Panc1 (cell line): ENCODE measurements around the gene CACNA1D. TPM values are rescaled to one million over a fixed set of nuclear protein-coding genes. Genes with fewer than 3 reads are reported as not detected.

Experiments
- ATAC-seq: fragments of 200-7000 bp; cut with Tn5 transposase; 2 replicates; pipeline ENCODE4 v1.9.1; 2020; ENCODE audit warnings: mild to moderate bottlenecking, moderate library complexity
- BruUV-seq: library from RNA; stranded (reverse); fragments of 400-500 nt; replicated peaks from 2 replicates; lab custom pipeline; 2021; lab: Mats Ljungman, UMichigan
- CTCF ChIA-PET: fragments of 300-600 bp; sonication (Branson Sonifier 250); formaldehyde crosslinking; loops from one replicate; lab custom pipeline; 2022; ENCODE audit warnings: antibody characterized with exemption; lab: Charles Lee
- POLR2A ChIA-PET: fragments of 300-600 bp; sonication (Branson Sonifier 250); formaldehyde crosslinking; loops from one replicate; lab custom pipeline; 2022; ENCODE audit warnings: antibody characterized with exemption; lab: Charles Lee
- DNase-seq: peaks from one replicate; pipeline ENCODE4 v3.0.0-alpha.2; 2010; ENCODE audit warnings: low read depth, low spot score
- H3K27ac ChIP-seq: 2 replicates; pipeline ENCODE4 v1.5.1; 2011; ENCODE audit warnings: mild to moderate bottlenecking, low read length, inconsistent platforms
- H3K27me3 ChIP-seq: fragments of 200-500 bp; sonication (Bioruptor generic); 2 replicates; pipeline ENCODE4 v1.6.0; 2014; ENCODE audit warnings: low read length, inconsistent platforms; ENCODE audit not compliant: control insufficient read depth, insufficient read depth
- H3K36me3 ChIP-seq: fragments of 200-500 bp; sonication (Bioruptor generic); 2 replicates; pipeline ENCODE4 v1.5.1; 2014; ENCODE audit warnings: inconsistent platforms, mild to moderate bottlenecking, low read length, moderate library complexity; ENCODE audit not compliant: control insufficient read depth, insufficient read depth
- H3K4me1 ChIP-seq: 2 replicates; pipeline ENCODE4 v1.5.1; 2011; ENCODE audit warnings: inconsistent platforms, mild to moderate bottlenecking, low read length, moderate library complexity; ENCODE audit not compliant: control insufficient read depth, insufficient read depth
- H3K4me3 ChIP-seq, 2 experiments: 2 replicates each; pipeline ENCODE4 v1.5.1; 2011 to 2012; ENCODE audit warnings: low read depth in 2 of 2, low read length in 2 of 2, mild to moderate bottlenecking in 2 of 2, inconsistent platforms in 1 of 2, moderate library complexity in 1 of 2
- H3K9me3 ChIP-seq: fragments of 200-500 bp; sonication (Bioruptor generic); 2 replicates; pipeline ENCODE4 v1.5.1; 2014; ENCODE audit warnings: low read depth, mild to moderate bottlenecking, inconsistent platforms, low read length, moderate library complexity; ENCODE audit not compliant: control insufficient read depth, insufficient read depth
- POLR2AphosphoS5 ChIP-seq: IDR thresholded peaks from 2 replicates; pipeline ENCODE4 v1.6.1; 2012; ENCODE audit warnings: mild to moderate bottlenecking, low read depth, low read length, moderate library complexity
- REST ChIP-seq, 2 experiments: IDR thresholded peaks; 2 replicates each; pipeline ENCODE4 v1.6.1; 2011 to 2012; ENCODE audit warnings: low read depth in 2 of 2, control low read depth in 1 of 2, low read length in 1 of 2, mild to moderate bottlenecking in 1 of 2, moderate library complexity in 1 of 2; ENCODE audit not compliant: insufficient read depth in 1 of 2
- SIN3A ChIP-seq: IDR thresholded peaks from 2 replicates; pipeline ENCODE4 v1.6.1; 2012; ENCODE audit warnings: low read depth, mild to moderate bottlenecking, low read length, moderate library complexity, borderline replicate concordance; ENCODE audit not compliant: insufficient read depth
- TCF7L2 ChIP-seq: IDR thresholded peaks from 2 replicates; pipeline ENCODE4 v1.6.1; 2011; ENCODE audit warnings: mild to moderate bottlenecking, low read depth, low read length, inconsistent platforms
- in situ Hi-C: cut with HindIII; loops from 2 replicates; pipeline ENCODE4 v1.10.0; 2016; ENCODE audit warnings: low sequenced_read_pairs, low pct_unique_long_range_greater_than_20kb
- intact Hi-C: fragments of 100-400 bp; cut with micrococcal nuclease; formaldehyde crosslinking; loops from one replicate; pipeline ENCODE4 v1.10.0; 2022; ENCODE audit not compliant: unreplicated experiment
- total RNA-seq: library from RNA; stranded (reverse); gene quantifications from one replicate; pipeline ENCODE4 v1.2.1, GENCODE V29; 2021; ENCODE audit not compliant: unreplicated experiment
- TF ChIP-seq, protein P1 (sequence below): fragments of 450-650 bp; IDR thresholded peaks from 2 replicates; pipeline ENCODE4 v1.5.1; 2017; ENCODE audit warnings: mild to moderate bottlenecking

Gene CACNA1D
- total RNA-seq, 1 experiment from 2014 or later, result 23.0 TPM

DNA sequence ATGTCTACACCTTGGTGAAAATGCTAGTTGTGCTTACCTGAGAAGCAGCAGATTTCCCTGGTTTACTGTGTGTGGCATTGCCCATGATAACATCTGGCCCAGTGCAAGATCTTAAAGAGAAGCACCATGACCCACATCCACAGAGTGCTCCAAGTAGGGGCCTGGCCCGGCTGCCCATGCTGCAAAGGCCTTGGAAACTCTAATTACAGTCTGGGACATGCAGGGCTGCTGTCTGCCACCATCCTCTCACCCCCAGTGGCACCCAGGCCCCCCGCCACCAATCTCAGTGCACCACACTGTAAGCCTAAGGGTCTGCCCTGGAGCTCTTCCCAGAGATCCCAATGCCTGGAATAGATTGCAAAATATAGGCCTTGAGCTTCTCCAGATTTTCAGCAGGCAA lies 219.2 kb downstream of the CACNA1D start:
- DNase-seq (no peak), ATAC-seq (no peak)
- ChIA-PET POLR2A (no interaction called here), CTCF (no interaction called here)
- in situ Hi-C loops, result no loop called here
- no peak overlapping the region for H3K4me3 ChIP-seq
- TF ChIP-seq TCF7L2, result no peak
- TF ChIP-seq, protein P1, sequence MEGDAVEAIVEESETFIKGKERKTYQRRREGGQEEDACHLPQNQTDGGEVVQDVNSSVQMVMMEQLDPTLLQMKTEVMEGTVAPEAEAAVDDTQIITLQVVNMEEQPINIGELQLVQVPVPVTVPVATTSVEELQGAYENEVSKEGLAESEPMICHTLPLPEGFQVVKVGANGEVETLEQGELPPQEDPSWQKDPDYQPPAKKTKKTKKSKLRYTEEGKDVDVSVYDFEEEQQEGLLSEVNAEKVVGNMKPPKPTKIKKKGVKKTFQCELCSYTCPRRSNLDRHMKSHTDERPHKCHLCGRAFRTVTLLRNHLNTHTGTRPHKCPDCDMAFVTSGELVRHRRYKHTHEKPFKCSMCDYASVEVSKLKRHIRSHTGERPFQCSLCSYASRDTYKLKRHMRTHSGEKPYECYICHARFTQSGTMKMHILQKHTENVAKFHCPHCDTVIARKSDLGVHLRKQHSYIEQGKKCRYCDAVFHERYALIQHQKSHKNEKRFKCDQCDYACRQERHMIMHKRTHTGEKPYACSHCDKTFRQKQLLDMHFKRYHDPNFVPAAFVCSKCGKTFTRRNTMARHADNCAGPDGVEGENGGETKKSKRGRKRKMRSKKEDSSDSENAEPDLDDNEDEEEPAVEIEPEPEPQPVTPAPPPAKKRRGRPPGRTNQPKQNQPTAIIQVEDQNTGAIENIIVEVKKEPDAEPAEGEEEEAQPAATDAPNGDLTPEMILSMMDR, result no peak
- no peak for TF ChIP-seq POLR2AphosphoS5
- no peak for TF ChIP-seq REST (IDR thresholded peaks at IDR 0.05; ENCODE audit: insufficient read depth in 1 of 2, low read depth in 2 of 2, low read length in 1 of 2)
- no peak for TF ChIP-seq SIN3A
- intact Hi-C loops, result no loop called here
- no peak overlapping the region for H3K27ac ChIP-seq
- H3K4me1 ChIP-seq, result no peaks in the 10 kb centered on the region
- no TSS peak for BruUV-seq
- H3K36me3 ChIP-seq, result no peaks in the 10 kb centered on the region
- no peaks in the 10 kb centered on the region for H3K9me3 ChIP-seq
- H3K27me3 ChIP-seq, result no peaks in the 10 kb centered on the region

DNA sequence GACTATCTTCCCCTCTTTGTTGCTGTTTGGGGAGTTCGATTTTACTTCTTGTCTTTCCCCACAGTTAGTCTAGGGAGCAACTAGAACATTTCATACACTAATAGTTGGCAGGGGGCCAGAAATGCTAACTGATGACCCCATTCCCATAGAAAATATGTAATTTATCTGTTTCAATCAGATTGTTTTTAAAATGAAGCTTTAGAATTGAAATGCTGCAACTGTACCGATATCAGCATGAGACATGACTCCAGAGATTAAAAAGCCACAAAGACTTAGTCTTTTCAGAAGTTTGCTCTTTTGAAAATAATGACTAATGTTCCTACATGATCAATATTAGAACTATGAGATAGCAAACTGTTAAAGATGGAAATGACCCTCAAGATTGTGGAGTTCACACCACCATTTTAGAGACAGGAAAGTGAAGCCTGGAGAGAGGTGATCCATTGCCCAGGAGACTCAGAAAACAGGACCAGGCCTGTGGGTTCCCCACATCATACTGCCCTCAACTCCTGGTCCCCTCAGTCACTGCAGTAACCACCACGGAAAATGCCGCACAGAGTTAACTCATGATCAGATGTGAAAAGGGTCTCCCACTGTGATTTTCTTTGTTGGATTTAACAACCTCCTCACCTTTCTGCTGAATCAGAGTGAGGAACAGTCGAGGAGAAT lies 221.5 kb downstream of the CACNA1D start:
- BruUV-seq, result no TSS peak

More for the DNA sequence above, 221.5 kb downstream of the CACNA1D start:
- Histone ChIP-seq H3K4me1 (0 out of 2 replicates have a peak, but pooled peaks cover 2% of the 10 kb centered on the region), H3K27me3 (no peaks in the 10 kb centered on the region), H3K36me3 (no peaks in the 10 kb centered on the region), H3K4me3 (no peak overlapping the region), H3K27ac (no peak overlapping the region), H3K9me3 (no peaks in the 10 kb centered on the region)
- in situ Hi-C loops, result no loop called here
- TF ChIP-seq SIN3A (no peak), TCF7L2 (no peak), POLR2AphosphoS5 (no peak), REST (IDR thresholded peaks at IDR 0.05; ENCODE audit: insufficient read depth in 1 of 2, low read depth in 2 of 2, low read length in 1 of 2) (no peak)
- TF ChIP-seq, protein P1, result no peak
- DNase-seq (no peak), ATAC-seq (no peak)
- CTCF ChIA-PET, result no interaction called here
- POLR2A ChIA-PET, result no interaction called here
- intact Hi-C loops, result no loop called here
